Measurements from ENCODE around the gene TENM3.

DNA sequence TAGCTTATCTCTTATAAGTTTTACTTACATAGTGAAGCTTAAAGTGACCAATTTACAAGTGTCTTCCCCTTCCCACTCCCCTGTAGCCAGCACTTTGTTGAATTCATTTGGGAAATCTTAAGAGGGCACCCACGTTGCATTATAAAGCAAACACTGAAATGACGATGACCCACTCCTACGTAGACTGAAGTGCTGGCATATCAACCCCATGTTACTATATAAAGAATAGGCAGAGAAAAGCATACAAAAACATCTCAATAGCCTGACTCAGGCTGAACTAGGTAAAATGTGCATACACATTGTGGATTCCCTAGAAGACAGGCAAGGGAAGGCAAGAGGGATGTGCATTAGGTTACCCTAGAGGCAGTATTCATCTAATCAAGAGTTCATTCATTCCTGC, 313.4 kb downstream of the TENM3 start:
- TF ChIP-seq CTCF (IDR thresholded peaks at IDR 0.05; ENCODE audit: low read length) (no peak), EZH2phosphoT487 (IDR thresholded peaks at IDR 0.05; ENCODE audit: low read length) (no peak), EZH2 (optimal IDR thresholded peaks at IDR 0.05; ENCODE audit: low read depth, low read length) (no peak)

Data from MM.1S (cell line).